GM23248 (cell line): Measurements from ENCODE around the gene C2CD5. TPM values are rescaled to one million over a fixed set of nuclear protein-coding genes. Genes with fewer than 3 reads are reported as not detected.

ENCODE experiments used
- DNase-seq: peaks from one replicate; pipeline ENCODE4 v3.0.0-alpha.2; 2015
- H2AFZ ChIP-seq: fragments of 200-600 bp; sonication (generic); 2 replicates; pipeline ENCODE4 v1.6.1; 2016; ENCODE audit warnings: antibody characterized with exemption
- H3F3A ChIP-seq: fragments of 200-600 bp; sonication (generic); 2 replicates; pipeline ENCODE4 v1.6.1; 2016; ENCODE audit warnings: mild to moderate bottlenecking, antibody characterized with exemption, mixed run types; ENCODE audit not compliant: insufficient read depth
- H3K27ac ChIP-seq: fragments of 200-600 bp; sonication (generic); 2 replicates; pipeline ENCODE4 v1.5.1; 2016; ENCODE audit warnings: mild to moderate bottlenecking
- H3K27me3 ChIP-seq: fragments of 200-600 bp; sonication (generic); replicated peaks from 2 replicates; pipeline ENCODE4 v1.6.1; 2016; ENCODE audit warnings: mild to moderate bottlenecking; ENCODE audit not compliant: insufficient read depth
- H3K36me3 ChIP-seq: fragments of 200-600 bp; sonication (generic); 2 replicates; pipeline ENCODE4 v1.6.1; 2016; ENCODE audit warnings: low read depth, mild to moderate bottlenecking
- H3K4me1 ChIP-seq: fragments of 200-600 bp; sonication (generic); 2 replicates; pipeline ENCODE4 v1.6.1; 2016; ENCODE audit warnings: mild to moderate bottlenecking; ENCODE audit not compliant: insufficient read depth
- H3K4me2 ChIP-seq: fragments of 200-600 bp; sonication (generic); one replicate; pipeline ENCODE4 v1.6.1; 2016; ENCODE audit warnings: mild to moderate bottlenecking; ENCODE audit not compliant: unreplicated experiment
- H3K4me3 ChIP-seq: fragments of 200-600 bp; sonication (generic); 2 replicates; pipeline ENCODE4 v1.5.1; 2016; ENCODE audit warnings: mild to moderate bottlenecking
- H3K79me2 ChIP-seq: fragments of 200-600 bp; sonication (generic); 2 replicates; pipeline ENCODE4 v1.6.1; 2016; ENCODE audit warnings: mild to moderate bottlenecking; ENCODE audit not compliant: insufficient read depth
- H3K9ac ChIP-seq: fragments of 200-600 bp; sonication (generic); 2 replicates; pipeline ENCODE4 v1.6.1; 2016; ENCODE audit warnings: mild to moderate bottlenecking
- H3K9me2 ChIP-seq: fragments of 200-600 bp; sonication (generic); 2 replicates; pipeline ENCODE4 v1.6.1; 2016; ENCODE audit warnings: mixed run types, mild to moderate bottlenecking, moderate library complexity; ENCODE audit not compliant: insufficient read depth
- H3K9me3 ChIP-seq: fragments of 200-600 bp; sonication (generic); one replicate; pipeline ENCODE4 v1.6.1; 2017; ENCODE audit warnings: low read depth
- H4K20me1 ChIP-seq: fragments of 200-600 bp; sonication (generic); 2 replicates; pipeline ENCODE4 v1.6.0; 2016; ENCODE audit not compliant: insufficient read depth
- EZH2 ChIP-seq: fragments of 200-600 bp; sonication (generic); IDR thresholded peaks from 2 replicates; pipeline ENCODE4 v1.6.1; 2018; ENCODE audit warnings: antibody characterized with exemption, mild to moderate bottlenecking; ENCODE audit not compliant: insufficient read depth, poor library complexity, severe bottlenecking
- EZH2phosphoT487 ChIP-seq: fragments of 200-600 bp; sonication (generic); IDR thresholded peaks from 2 replicates; pipeline ENCODE4 v1.6.1; 2018; ENCODE audit warnings: antibody characterized with exemption, moderate library complexity, mild to moderate bottlenecking, low read depth; ENCODE audit not compliant: insufficient read depth
- WGBS, 2 experiments: methylation state at CpG; one replicate each; pipeline ENCODE4 v1.1.6; 2015 to 2017; ENCODE audit warnings: low lambda C conversion rate in 2 of 2, low coverage in 1 of 2; ENCODE audit errors: missing lambda C conversion rate in 2 of 2; 5-methylcytosine and 5-hydroxymethylcytosine counted together
- in situ Hi-C: fragments of 300-500 bp; cut with MboI; formaldehyde crosslinking; loops from 2 replicates; pipeline ENCODE4 v1.15.0; 2020
- polyA plus RNA-seq: library from polyadenylated mRNA; unstranded; fragments of >200 nt; fragmentation: Nextera tagmentation; extraction: Ambion mirVana; gene quantifications from 2 replicates; pipeline ENCODE4 v1.2.1, GENCODE V29; 2016
- total RNA-seq: library from RNA; depleted of rRNA; stranded (reverse); fragments of >200 nt; shearing (Covaris generic); gene quantifications from 2 replicates; pipeline ENCODE4 v1.2.3, GENCODE V29; 2014

Gene C2CD5
- total and polyA plus RNA-seq, 2 experiments from 2014 or later, result 13.3 to 13.7 TPM

DNA sequence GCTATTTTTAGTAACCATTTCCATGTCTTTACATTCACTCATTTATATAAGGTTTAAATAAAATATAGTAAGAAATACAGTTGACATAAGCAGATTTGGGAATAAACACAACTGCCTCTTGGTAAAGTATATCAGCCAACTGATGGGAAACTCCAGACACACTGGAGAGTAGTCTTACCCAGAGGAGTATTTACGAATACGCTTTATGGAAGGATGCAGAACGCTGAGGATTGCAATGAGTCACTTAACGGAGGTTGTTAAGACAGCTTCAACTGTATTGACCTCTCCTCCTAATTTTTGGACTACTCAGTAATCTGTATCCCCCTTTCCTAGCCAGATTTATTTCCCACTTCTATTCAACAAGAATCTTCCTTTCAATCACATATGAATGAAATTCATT, 6.0 kb downstream of the C2CD5 start:
- no peaks in the 10 kb centered on the region for H3F3A ChIP-seq
- TF ChIP-seq EZH2 (no peak), EZH2phosphoT487 (no peak)
- H3K27me3 ChIP-seq, result no peaks in the 10 kb centered on the region
- H3K79me2 ChIP-seq, result peaks cover 61% of the 10 kb centered on the region
- H3K9me3 ChIP-seq, result no peaks in the 10 kb centered on the region
- H3K36me3 ChIP-seq, result peaks cover 6% of the 10 kb centered on the region; the same call in 1 of the 2 replicates
- no peak overlapping the region for H3K27ac ChIP-seq
- H2AFZ ChIP-seq, result no peak overlapping the region
- H4K20me1 ChIP-seq, result no peaks in the 10 kb centered on the region
- DNase-seq, result no peak
- H3K9ac ChIP-seq, result no peak overlapping the region
- no peak overlapping the region for H3K4me3 ChIP-seq
- WGBS, 2 experiments, result 98 to 100% methylated on average over 4 of the region's 4 CpGs
- H3K4me1 ChIP-seq, result peaks cover 10% of the 10 kb centered on the region; the same call in 1 of the 2 replicates
- H3K4me2 ChIP-seq, result no peak overlapping the region
- H3K9me2 ChIP-seq, result no peaks in the 10 kb centered on the region
- in situ Hi-C loops, result no loop called here

- Histone ChIP-seq H3K4me1 (no peaks in the 10 kb centered on the region), H3K27me3 (no peaks in the 10 kb centered on the region), H3K9me3 (no peaks in the 10 kb centered on the region), H3K36me3 (peaks cover 12% of the 10 kb centered on the region), H3K79me2 (peaks cover 48% of the 10 kb centered on the region), H3K4me3 (no peak overlapping the region), H3K9me2 (no peaks in the 10 kb centered on the region), H3K4me2 (no peak overlapping the region), H3K27ac (no peak overlapping the region), H3K9ac (no peak overlapping the region), H2AFZ (no peak overlapping the region), H4K20me1 (no peaks in the 10 kb centered on the region), H3F3A (no peaks in the 10 kb centered on the region)
- WGBS, 2 experiments, result 41 to 48% methylated on average over 3 of the region's 3 CpGs
- in situ Hi-C loops, result no loop called here
- DNase-seq, result no peak
- TF ChIP-seq EZH2phosphoT487 (no peak), EZH2 (no peak)
These were observed 7.3 kb downstream of the C2CD5 start for GRCh38 chr12:22536971-22537544.

GRCh38 chr12:22536346-22536945, 7.9 kb downstream of the C2CD5 start:
- H3K79me2 ChIP-seq, result peaks cover 42% of the 10 kb centered on the region; the same call in 1 of the 2 replicates
- H3K4me2 ChIP-seq, result no peak overlapping the region
- no peaks in the 10 kb centered on the region for H3K4me1 ChIP-seq
- in situ Hi-C loops, result no loop called here
- no peak overlapping the region for H3K9ac ChIP-seq
- no peak overlapping the region for H3K4me3 ChIP-seq
- no peak for DNase-seq
- H2AFZ ChIP-seq, result no peak overlapping the region
- H3K9me3 ChIP-seq, result no peaks in the 10 kb centered on the region
- no peaks in the 10 kb centered on the region for H3F3A ChIP-seq
- H3K27ac ChIP-seq, result no peak overlapping the region
- H3K36me3 ChIP-seq, result peaks cover 18% of the 10 kb centered on the region
- H4K20me1 ChIP-seq, result no peaks in the 10 kb centered on the region
- TF ChIP-seq EZH2phosphoT487 (no peak), EZH2 (no peak)
- no peaks in the 10 kb centered on the region for H3K9me2 ChIP-seq
- 77 to 84% methylated on average over 2 of the region's 2 CpGs for WGBS, 2 experiments
- no peaks in the 10 kb centered on the region for H3K27me3 ChIP-seq

- no peak for DNase-seq
- Histone ChIP-seq H3K9me3 (no peaks in the 10 kb centered on the region), H3K79me2 (peaks cover 33% of the 10 kb centered on the region; the same call in 1 of the 2 replicates), H3K27ac (no peak overlapping the region), H3K4me3 (no peak overlapping the region), H3F3A (no peaks in the 10 kb centered on the region), H3K27me3 (no peaks in the 10 kb centered on the region), H3K4me2 (no peak overlapping the region), H4K20me1 (no peaks in the 10 kb centered on the region), H3K36me3 (peaks cover 25% of the 10 kb centered on the region), H2AFZ (no peak overlapping the region), H3K9me2 (no peaks in the 10 kb centered on the region), H3K4me1 (no peaks in the 10 kb centered on the region), H3K9ac (no peak overlapping the region)
- in situ Hi-C loops, result no loop called here
- no peak for TF ChIP-seq EZH2phosphoT487
- TF ChIP-seq EZH2, result no peak
- WGBS, 2 experiments, result 96 to 98% methylated on average over 2 of the region's 2 CpGs
These were observed 8.9 kb downstream of the C2CD5 start for GRCh38 chr12:22535478-22535877.
